Thoracic aorta (tissue), 2 donors: ENCODE measurements around the gene KCNIP4. TPM values are rescaled to one million over a fixed set of nuclear protein-coding genes. Genes with fewer than 3 reads are reported as not detected.
"Not testable (repeated sequence)": the region's sequence is repeated elsewhere in the genome, so short reads cannot be mapped to it uniquely, and the experiment has no call there.

ENCODE experiments used
- ATAC-seq: fragments of 150-250 bp; one replicate; pipeline ENCODE4 v1.8.0; 2017; ENCODE audit warnings: low read depth; ENCODE audit not compliant: insufficient number of reproducible peaks, low FRiP score
- DNase-seq: peaks from one replicate; pipeline ENCODE4 v3.0.0-alpha.2; 2020; ENCODE audit warnings: low spot score
- H3K27ac ChIP-seq, 2 donors: fragments of 200-600 bp; sonication (generic); 1 replicate in 1 of 2; 2 replicates in 1 of 2; pipeline ENCODE4 v1.5.1; 2016; ENCODE audit warnings: mild to moderate bottlenecking in 2 of 2, moderate library complexity in 2 of 2
- H3K27me3 ChIP-seq: fragments of 200-600 bp; sonication (generic); replicated peaks from 2 replicates; pipeline ENCODE4 v1.6.0; 2016; ENCODE audit warnings: mild to moderate bottlenecking; ENCODE audit not compliant: insufficient read depth
- H3K36me3 ChIP-seq: fragments of 200-600 bp; sonication (generic); one replicate; pipeline ENCODE4 v1.5.1; 2016
- H3K4me1 ChIP-seq, 2 donors: fragments of 200-600 bp; sonication (generic); 1 replicate in 1 of 2; 2 replicates in 1 of 2; pipeline versions ENCODE4 v1.5.1 to v1.6.0; 2016; ENCODE audit warnings: low read depth in 2 of 2, mild to moderate bottlenecking in 1 of 2; ENCODE audit not compliant: control insufficient read depth in 1 of 2
- H3K4me3 ChIP-seq: fragments of 200-600 bp; sonication (generic); 2 replicates; pipeline ENCODE4 v1.5.1; 2016; ENCODE audit warnings: mild to moderate bottlenecking
- H3K9me3 ChIP-seq: fragments of 200-600 bp; sonication (generic); 2 replicates; pipeline ENCODE4 v1.5.1; 2016
- total RNA-seq, 2 donors: library from RNA; depleted of rRNA; stranded (reverse); fragments of >200 nt; gene quantifications; one replicate each; pipeline versions ENCODE4 v1.1.0 to v1.2.3, GENCODE V29; 2016
- TF ChIP-seq, protein P1 (sequence below): fragments of 200-600 bp; sonication (generic); IDR thresholded peaks from one replicate; pipeline ENCODE4 v1.5.1; 2019; ENCODE audit warnings: antibody characterized with exemption

Gene KCNIP4
- total RNA-seq, 2 donors from 2014 or later = not detected

DNA sequence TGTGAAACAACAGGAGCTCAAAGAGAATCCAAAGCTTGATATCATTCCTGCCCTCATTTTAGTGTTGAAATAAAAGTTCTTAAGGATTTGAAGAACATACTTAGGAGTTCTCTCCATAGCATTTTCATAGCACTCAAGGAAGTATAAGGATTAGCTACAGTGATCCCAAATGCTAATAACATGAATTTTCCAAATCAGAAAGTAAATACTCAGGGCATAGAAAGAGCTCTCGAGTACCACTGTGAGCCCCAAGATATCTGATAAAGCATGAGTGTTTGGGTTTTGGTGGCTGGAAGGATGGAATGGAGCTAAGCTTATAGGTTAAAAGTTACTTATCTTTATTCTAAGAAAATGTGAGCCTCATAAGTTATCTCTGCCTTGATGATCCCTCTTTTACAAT is 584.9 kb downstream of the KCNIP4 start:
- no peaks in the 10 kb centered on the region for H3K27me3 ChIP-seq
- DNase-seq (no peak), ATAC-seq (no peak)
- H3K4me1 ChIP-seq = no peaks in the 10 kb centered on the region
- TF ChIP-seq, protein P1, sequence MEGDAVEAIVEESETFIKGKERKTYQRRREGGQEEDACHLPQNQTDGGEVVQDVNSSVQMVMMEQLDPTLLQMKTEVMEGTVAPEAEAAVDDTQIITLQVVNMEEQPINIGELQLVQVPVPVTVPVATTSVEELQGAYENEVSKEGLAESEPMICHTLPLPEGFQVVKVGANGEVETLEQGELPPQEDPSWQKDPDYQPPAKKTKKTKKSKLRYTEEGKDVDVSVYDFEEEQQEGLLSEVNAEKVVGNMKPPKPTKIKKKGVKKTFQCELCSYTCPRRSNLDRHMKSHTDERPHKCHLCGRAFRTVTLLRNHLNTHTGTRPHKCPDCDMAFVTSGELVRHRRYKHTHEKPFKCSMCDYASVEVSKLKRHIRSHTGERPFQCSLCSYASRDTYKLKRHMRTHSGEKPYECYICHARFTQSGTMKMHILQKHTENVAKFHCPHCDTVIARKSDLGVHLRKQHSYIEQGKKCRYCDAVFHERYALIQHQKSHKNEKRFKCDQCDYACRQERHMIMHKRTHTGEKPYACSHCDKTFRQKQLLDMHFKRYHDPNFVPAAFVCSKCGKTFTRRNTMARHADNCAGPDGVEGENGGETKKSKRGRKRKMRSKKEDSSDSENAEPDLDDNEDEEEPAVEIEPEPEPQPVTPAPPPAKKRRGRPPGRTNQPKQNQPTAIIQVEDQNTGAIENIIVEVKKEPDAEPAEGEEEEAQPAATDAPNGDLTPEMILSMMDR = no peak
- no peak overlapping the region for H3K4me3 ChIP-seq
- no peaks in the 10 kb centered on the region for H3K36me3 ChIP-seq
- no peaks in the 10 kb centered on the region for H3K9me3 ChIP-seq
- no peak overlapping the region for H3K27ac ChIP-seq

DNA sequence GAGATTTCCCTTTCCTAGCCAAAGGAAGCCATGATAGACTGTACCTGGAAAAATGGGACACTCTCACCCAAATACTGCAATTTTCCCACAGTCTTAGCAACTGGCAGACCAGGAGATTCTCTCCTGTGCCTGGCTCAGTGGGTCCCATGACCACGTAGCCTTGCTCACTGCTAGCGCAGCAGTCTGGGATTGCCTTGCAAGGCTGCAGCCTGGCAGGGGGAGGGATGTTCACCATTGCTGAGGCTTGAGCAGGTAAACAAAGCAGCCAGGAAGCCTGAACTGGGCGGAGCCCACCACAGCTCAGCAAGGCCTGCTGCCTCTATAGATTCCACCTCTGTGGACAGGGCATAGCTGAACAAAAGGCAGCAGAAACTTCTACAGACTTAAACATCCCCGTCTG is 596.2 kb downstream of the KCNIP4 start:
- H3K9me3 ChIP-seq, H3K27me3 ChIP-seq, H3K27ac ChIP-seq, ATAC-seq, H3K36me3 ChIP-seq, DNase-seq, H3K4me1 ChIP-seq, H3K4me3 ChIP-seq: not testable (repeated sequence)

DNA sequence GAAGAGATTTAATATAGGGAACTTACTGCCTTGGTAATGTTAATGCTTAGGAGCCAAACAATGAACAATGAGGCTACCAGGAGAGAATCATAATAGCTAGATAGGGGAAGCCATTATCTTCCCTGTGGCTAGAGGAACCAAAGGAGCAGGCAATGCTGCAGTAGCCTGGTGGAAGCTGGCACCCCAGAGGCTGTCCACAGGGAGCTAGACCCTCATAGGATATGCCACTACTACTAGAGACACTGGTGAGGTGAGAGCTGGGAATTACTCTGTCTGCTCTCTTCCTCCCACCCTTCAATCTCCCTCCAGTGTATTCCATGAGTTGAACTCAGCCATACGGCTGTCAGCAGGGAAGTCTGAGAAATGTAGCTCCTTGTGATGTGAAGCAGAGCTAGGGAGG is 601.4 kb downstream of the KCNIP4 start:
- Histone ChIP-seq H3K27me3 (no peaks in the 10 kb centered on the region), H3K4me3 (no peak overlapping the region), H3K9me3 (no peaks in the 10 kb centered on the region), H3K36me3 (no peaks in the 10 kb centered on the region), H3K27ac (no peak overlapping the region), H3K4me1 (no peaks in the 10 kb centered on the region)
- no peak for DNase-seq
- ATAC-seq = no peak
- TF ChIP-seq, protein P1 = no peak

DNA sequence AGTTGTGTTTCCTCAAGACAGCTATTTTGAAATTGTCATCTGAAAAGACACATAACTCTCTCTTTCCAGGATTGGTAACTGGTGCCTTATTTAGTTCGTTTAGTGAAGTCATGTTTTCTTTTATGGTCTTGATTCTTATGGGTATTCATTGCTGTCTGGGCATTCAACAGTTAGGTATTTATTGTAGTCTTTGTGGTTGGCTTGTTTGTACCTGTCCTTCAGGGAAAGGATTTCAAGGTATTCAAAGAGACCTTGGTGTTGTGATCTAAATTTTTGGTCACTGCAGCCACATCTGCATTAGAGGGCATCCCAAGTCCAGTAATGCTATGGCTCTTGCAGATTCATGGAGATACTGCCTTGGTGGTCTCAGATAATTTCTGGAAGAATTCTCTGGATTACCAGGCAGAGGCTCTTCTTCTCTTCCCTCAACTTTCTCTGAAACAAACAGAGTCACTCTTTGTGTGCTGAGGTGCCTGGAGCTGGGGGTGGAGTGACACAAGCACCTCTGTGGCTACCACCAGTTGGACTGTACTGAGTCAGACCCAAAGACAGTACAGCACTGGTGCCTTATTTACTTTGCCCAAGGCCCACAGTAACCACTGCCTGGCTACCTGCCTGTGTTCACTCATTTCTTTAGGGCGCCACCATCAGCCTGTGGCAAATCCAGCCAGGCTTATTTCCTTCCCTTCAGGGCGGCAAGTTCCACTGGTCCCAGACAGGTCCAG is 620.4 kb downstream of the KCNIP4 start:
- H3K27ac ChIP-seq = no peak overlapping the region
- TF ChIP-seq, protein P1 = no peak
- no peak overlapping the region for H3K4me3 ChIP-seq
- no peaks in the 10 kb centered on the region for H3K36me3 ChIP-seq
- ATAC-seq = no peak
- no peaks in the 10 kb centered on the region for H3K27me3 ChIP-seq
- DNase-seq = no peak
- peaks cover 4% of the 10 kb centered on the region for H3K9me3 ChIP-seq
- H3K4me1 ChIP-seq = no peaks in the 10 kb centered on the region

DNA sequence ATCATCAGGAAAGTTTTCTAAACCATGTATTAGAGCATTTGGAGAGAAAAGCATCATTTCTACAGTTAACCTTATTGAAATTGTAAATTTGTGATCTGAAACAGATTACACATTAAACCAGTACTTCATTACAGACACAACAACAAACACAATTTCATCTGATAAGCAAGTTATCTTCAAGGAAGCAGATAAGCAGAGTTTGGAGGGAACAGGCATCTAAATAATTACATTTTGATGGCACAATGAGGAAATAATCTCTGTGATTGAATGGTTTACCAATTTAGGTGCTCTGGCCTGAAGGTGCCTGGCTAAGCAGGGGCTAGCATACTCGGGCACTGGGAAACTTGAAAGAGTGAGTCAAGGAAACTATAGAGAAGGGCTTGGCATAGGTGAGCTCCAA is 628.5 kb downstream of the KCNIP4 start:
- Histone ChIP-seq H3K27me3 (no peaks in the 10 kb centered on the region), H3K4me1 (no peaks in the 10 kb centered on the region), H3K4me3 (no peak overlapping the region), H3K9me3 (peaks cover 4% of the 10 kb centered on the region), H3K36me3 (no peaks in the 10 kb centered on the region), H3K27ac (no peak overlapping the region)
- ATAC-seq (no peak), DNase-seq (no peak)
- TF ChIP-seq, protein P1 = no peak

DNA sequence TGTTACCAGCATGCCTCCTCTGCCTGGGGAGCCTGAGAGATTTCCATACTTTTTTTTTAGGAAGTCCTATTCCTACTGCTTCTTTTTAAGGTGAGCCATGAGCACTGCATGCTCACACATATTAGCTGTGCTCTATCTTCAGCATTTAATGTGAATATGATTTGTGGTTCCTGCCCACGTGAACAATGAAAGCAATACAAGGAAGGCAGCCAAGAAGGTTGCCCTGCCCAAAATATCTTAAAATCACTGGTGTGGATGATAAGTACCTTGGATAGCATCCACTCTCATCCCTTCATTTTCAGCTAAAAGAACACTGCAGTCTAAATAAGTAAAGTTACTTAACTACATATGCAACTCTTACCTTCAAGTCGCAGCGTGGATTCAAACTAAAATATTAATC is 640.9 kb downstream of the KCNIP4 start:
- DNase-seq (no peak), ATAC-seq (no peak)
- no peaks in the 10 kb centered on the region for H3K4me1 ChIP-seq
- TF ChIP-seq, protein P1 = no peak
- H3K27ac ChIP-seq = no peak overlapping the region
- H3K36me3 ChIP-seq = no peaks in the 10 kb centered on the region
- no peaks in the 10 kb centered on the region for H3K9me3 ChIP-seq
- H3K4me3 ChIP-seq = no peak overlapping the region
- H3K27me3 ChIP-seq = no peaks in the 10 kb centered on the region
